HEK293T (cell line): ENCODE measurements around the gene OR2AK2.

ENCODE experiments used
- ARNT ChIP-seq: fragments of 450-650 bp; IDR thresholded peaks from 2 replicates; pipeline ENCODE4 v1.6.1; 2017; ENCODE audit warnings: mild to moderate bottlenecking
- SUZ12 ChIP-seq: fragments of 450-650 bp; IDR thresholded peaks from 2 replicates; pipeline ENCODE4 v1.6.1; 2016; ENCODE audit warnings: mild to moderate bottlenecking

GRCh38 chr1:247998811-247999210 lies 33.8 kb downstream of the OR2AK2 start:
- TF ChIP-seq ARNT, result no peak
- TF ChIP-seq SUZ12, result no peak
